Stimulated activated memory B cell treated with anti-CD40 and anti-IgM and Interleukin-4, amounts not matched to agents 10 μg/mL and 1 μg/mL and 100 μg/mL, for 72 hours (primary cell): ENCODE data around the gene CLDN5.
A peak's percentile ranks its signal among the peaks of the same experiment; 100 is the strongest.
"Not testable (repeated sequence)": the region's sequence is repeated elsewhere in the genome, so short reads cannot be mapped to it uniquely, and the experiment has no call there.

Experiments used
- ATAC-seq: fragments of 150-1000 bp; cut with Tn5 transposase; 2 replicates; pipeline ENCODE4 v1.10.0; 2021
- H3K27ac Mint-ChIP-seq: one replicate; pipeline ENCODE4 v1.8.0; 2022; ENCODE audit warnings: mild to moderate bottlenecking, mixed read lengths
- H3K27me3 Mint-ChIP-seq: one replicate; pipeline ENCODE4 v1.8.0; 2022; ENCODE audit warnings: mixed read lengths
- H3K36me3 Mint-ChIP-seq: one replicate; pipeline ENCODE4 v1.8.0; 2022; ENCODE audit warnings: mixed read lengths
- H3K4me1 Mint-ChIP-seq: one replicate; pipeline ENCODE4 v1.8.0; 2022; ENCODE audit warnings: mixed read lengths
- H3K4me3 Mint-ChIP-seq: one replicate; pipeline ENCODE4 v1.8.0; 2022; ENCODE audit warnings: mild to moderate bottlenecking, moderate library complexity, mixed read lengths
- H3K9me3 Mint-ChIP-seq: one replicate; pipeline ENCODE4 v1.8.0; 2022; ENCODE audit warnings: mixed read lengths

Gene CLDN5

GRCh38 chr22:19555651-19556050 lies 31.4 kb upstream of the CLDN5 start:
- ATAC-seq: no peak
- Mint-ChIP-seq H3K4me3 (no peak overlapping the region), H3K36me3 (no peaks in the 10 kb centered on the region), H3K27me3 (peaks cover 47% of the 10 kb centered on the region), H3K9me3 (no peaks in the 10 kb centered on the region), H3K27ac (no peak overlapping the region), H3K4me1 (no peaks in the 10 kb centered on the region)

GRCh38 chr22:19554834-19555404 lies 30.7 kb upstream of the CLDN5 start:
- ATAC-seq: no peak
- Mint-ChIP-seq H3K9me3 (no peaks in the 10 kb centered on the region), H3K27ac (no peak overlapping the region), H3K4me1 (no peaks in the 10 kb centered on the region), H3K4me3 (no peak overlapping the region), H3K27me3 (peaks cover 40% of the 10 kb centered on the region), H3K36me3 (no peaks in the 10 kb centered on the region)

GRCh38 chr22:19553201-19553600 lies 29.0 kb upstream of the CLDN5 start:
- H3K9me3 Mint-ChIP-seq: no peaks in the 10 kb centered on the region
- no peak overlapping the region for H3K27ac Mint-ChIP-seq
- ATAC-seq: no peak
- H3K36me3 Mint-ChIP-seq: no peaks in the 10 kb centered on the region
- no peak overlapping the region for H3K4me3 Mint-ChIP-seq
- H3K4me1 Mint-ChIP-seq: no peaks in the 10 kb centered on the region
- H3K27me3 Mint-ChIP-seq: peaks cover 38% of the 10 kb centered on the region

- Mint-ChIP-seq H3K36me3 (no peaks in the 10 kb centered on the region), H3K27me3 (peaks cover 18% of the 10 kb centered on the region), H3K4me3 (no peak overlapping the region), H3K9me3 (no peaks in the 10 kb centered on the region), H3K27ac (no peak overlapping the region), H3K4me1 (no peaks in the 10 kb centered on the region)
- no peak for ATAC-seq
These were observed 26.2 kb upstream of the CLDN5 start for GRCh38 chr22:19550382-19550781.

- H3K27me3 Mint-ChIP-seq: peaks cover 16% of the 10 kb centered on the region
- no peak overlapping the region for H3K27ac Mint-ChIP-seq
- no peaks in the 10 kb centered on the region for H3K36me3 Mint-ChIP-seq
- no peak for ATAC-seq
- no peak overlapping the region for H3K4me3 Mint-ChIP-seq
- no peaks in the 10 kb centered on the region for H3K4me1 Mint-ChIP-seq
- no peaks in the 10 kb centered on the region for H3K9me3 Mint-ChIP-seq
These were observed 25.2 kb upstream of the CLDN5 start for GRCh38 chr22:19549428-19549827.

- Mint-ChIP-seq H3K4me1 (no peaks in the 10 kb centered on the region), H3K36me3 (no peaks in the 10 kb centered on the region), H3K4me3 (no peak overlapping the region), H3K9me3 (no peaks in the 10 kb centered on the region), H3K27me3 (peaks cover 16% of the 10 kb centered on the region), H3K27ac (no peak overlapping the region)
- no peak for ATAC-seq
These were observed 24.8 kb upstream of the CLDN5 start for GRCh38 chr22:19548964-19549363.

GRCh38 chr22:19548427-19548826 lies 24.2 kb upstream of the CLDN5 start:
- peaks cover 17% of the 10 kb centered on the region for H3K27me3 Mint-ChIP-seq
- H3K27ac Mint-ChIP-seq, H3K4me3 Mint-ChIP-seq, H3K9me3 Mint-ChIP-seq, H3K36me3 Mint-ChIP-seq, ATAC-seq, H3K4me1 Mint-ChIP-seq: not testable (repeated sequence)

- H3K4me1 Mint-ChIP-seq: no peaks in the 10 kb centered on the region
- H3K36me3 Mint-ChIP-seq: no peaks in the 10 kb centered on the region
- H3K9me3 Mint-ChIP-seq: no peaks in the 10 kb centered on the region
- ATAC-seq: no peak
- H3K27me3 Mint-ChIP-seq: peaks cover 22% of the 10 kb centered on the region
- H3K4me3 Mint-ChIP-seq: no peak overlapping the region
- H3K27ac Mint-ChIP-seq: no peak overlapping the region
These were observed 23.4 kb upstream of the CLDN5 start for GRCh38 chr22:19547620-19548019.

GRCh38 chr22:19546680-19547079 lies 22.5 kb upstream of the CLDN5 start:
- Mint-ChIP-seq H3K27me3 (peaks cover 22% of the 10 kb centered on the region), H3K4me3 (no peak overlapping the region), H3K9me3 (no peaks in the 10 kb centered on the region), H3K4me1 (no peaks in the 10 kb centered on the region), H3K27ac (no peak overlapping the region), H3K36me3 (no peaks in the 10 kb centered on the region)
- no peak for ATAC-seq

GRCh38 chr22:19545935-19546207 lies 21.7 kb upstream of the CLDN5 start:
- Mint-ChIP-seq H3K4me1 (no peaks in the 10 kb centered on the region), H3K27ac (no peak overlapping the region), H3K4me3 (no peak overlapping the region)

GRCh38 chr22:19543970-19544708 lies 19.9 kb upstream of the CLDN5 start:
- peak; percentile 55 for ATAC-seq
- Mint-ChIP-seq H3K4me3 (no peak overlapping the region), H3K36me3 (no peaks in the 10 kb centered on the region), H3K4me1 (no peaks in the 10 kb centered on the region), H3K27ac (peak overlapping the region; percentile 11), H3K27me3 (peaks cover 22% of the 10 kb centered on the region), H3K9me3 (no peaks in the 10 kb centered on the region)

More at GRCh38 chr22:19545935-19546207, 21.7 kb upstream of the CLDN5 start:
- Mint-ChIP-seq H3K27me3 (peaks cover 22% of the 10 kb centered on the region), H3K9me3 (no peaks in the 10 kb centered on the region), H3K36me3 (no peaks in the 10 kb centered on the region)
- ATAC-seq: no peak

- H3K36me3 Mint-ChIP-seq: no peaks in the 10 kb centered on the region
- H3K27ac Mint-ChIP-seq: no peak overlapping the region
- H3K27me3 Mint-ChIP-seq: peaks cover 22% of the 10 kb centered on the region
- H3K4me3 Mint-ChIP-seq: no peak overlapping the region
- no peaks in the 10 kb centered on the region for H3K9me3 Mint-ChIP-seq
- ATAC-seq: no peak
- no peaks in the 10 kb centered on the region for H3K4me1 Mint-ChIP-seq
These were observed 16.2 kb upstream of the CLDN5 start for GRCh38 chr22:19540394-19540793.

GRCh38 chr22:19537941-19538488 lies 13.8 kb upstream of the CLDN5 start:
- Mint-ChIP-seq H3K36me3 (no peaks in the 10 kb centered on the region), H3K27me3 (peaks cover 10% of the 10 kb centered on the region), H3K4me1 (no peaks in the 10 kb centered on the region), H3K27ac (no peak overlapping the region), H3K9me3 (no peaks in the 10 kb centered on the region), H3K4me3 (no peak overlapping the region)
- no peak for ATAC-seq

GRCh38 chr22:19536564-19536963 lies 12.4 kb upstream of the CLDN5 start:
- Mint-ChIP-seq H3K27ac (no peak overlapping the region), H3K4me3 (no peak overlapping the region), H3K27me3 (peaks cover 23% of the 10 kb centered on the region), H3K36me3 (no peaks in the 10 kb centered on the region), H3K9me3 (no peaks in the 10 kb centered on the region), H3K4me1 (no peaks in the 10 kb centered on the region)
- no peak for ATAC-seq

- H3K4me3 Mint-ChIP-seq: no peak overlapping the region
- H3K27me3 Mint-ChIP-seq: peaks cover 37% of the 10 kb centered on the region
- no peak overlapping the region for H3K27ac Mint-ChIP-seq
- no peak for ATAC-seq
- no peaks in the 10 kb centered on the region for H3K4me1 Mint-ChIP-seq
- no peaks in the 10 kb centered on the region for H3K36me3 Mint-ChIP-seq
- H3K9me3 Mint-ChIP-seq: no peaks in the 10 kb centered on the region
These were observed 10.8 kb upstream of the CLDN5 start for GRCh38 chr22:19535001-19535400.

- no peak for ATAC-seq
- Mint-ChIP-seq H3K27me3 (peaks cover 37% of the 10 kb centered on the region), H3K27ac (no peak overlapping the region), H3K36me3 (no peaks in the 10 kb centered on the region), H3K9me3 (no peaks in the 10 kb centered on the region), H3K4me1 (no peaks in the 10 kb centered on the region), H3K4me3 (no peak overlapping the region)
These were observed 9.6 kb upstream of the CLDN5 start for GRCh38 chr22:19533857-19534256.
